SK-MEL-5 (cell line): Measurements from ENCODE around the gene CPN2. TPM values are rescaled to one million over a fixed set of nuclear protein-coding genes. Genes with fewer than 3 reads are reported as not detected.

Experiments
- DNase-seq: peaks from one replicate; pipeline ENCODE4 v3.0.0-alpha.2; 2016; ENCODE audit warnings: low read depth, low spot score
- in situ Hi-C: cut with HindIII; loops from 2 replicates; pipeline ENCODE4 v1.10.0; 2016; ENCODE audit warnings: low sequenced_read_pairs, high pct_unique_total_duplicates, low pct_unique_long_range_greater_than_20kb
- total RNA-seq: library from RNA; depleted of rRNA; stranded (reverse); fragments of >200 nt; shearing (Covaris generic); gene quantifications from 2 replicates; pipeline ENCODE4 v1.2.3, GENCODE V29; 2014; rRNA removed

CPN2 gene
- total RNA-seq, 1 experiment from 2014 or later: not detected

DNA sequence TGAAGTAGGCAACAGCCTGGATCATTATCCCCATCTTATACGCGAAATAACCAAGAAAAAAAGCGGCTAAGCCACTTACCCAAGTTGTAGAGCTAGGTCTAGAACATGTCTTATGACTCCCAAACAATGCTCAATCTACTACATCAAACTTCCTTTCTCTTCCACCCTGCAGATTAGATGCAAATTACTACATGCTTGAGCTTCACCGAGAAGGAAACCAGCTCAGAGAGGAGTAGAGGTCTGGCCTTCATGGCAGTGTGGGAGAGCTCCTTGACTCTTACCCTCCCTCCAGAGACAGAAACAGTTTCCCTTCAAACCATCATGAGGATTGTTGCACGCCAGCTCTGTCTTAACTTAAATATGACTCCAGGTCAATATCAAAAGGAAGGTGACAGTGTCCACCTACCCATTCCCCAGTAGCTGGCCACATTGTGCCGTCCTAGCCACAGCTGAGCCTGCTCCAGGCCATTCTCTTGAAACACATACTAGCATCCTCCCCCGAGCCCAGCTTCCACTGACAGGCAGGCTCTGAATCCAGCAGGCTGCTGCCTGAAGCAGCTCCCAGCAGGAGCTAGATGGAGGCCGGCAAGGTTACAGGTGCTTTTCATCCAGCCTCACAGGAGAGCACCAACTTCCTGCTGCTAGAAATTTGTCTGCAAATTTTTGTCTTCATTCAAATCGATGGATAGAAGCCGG lies 56.8 kb downstream of the CPN2 start:
- in situ Hi-C loops: no loop called here

DNA sequence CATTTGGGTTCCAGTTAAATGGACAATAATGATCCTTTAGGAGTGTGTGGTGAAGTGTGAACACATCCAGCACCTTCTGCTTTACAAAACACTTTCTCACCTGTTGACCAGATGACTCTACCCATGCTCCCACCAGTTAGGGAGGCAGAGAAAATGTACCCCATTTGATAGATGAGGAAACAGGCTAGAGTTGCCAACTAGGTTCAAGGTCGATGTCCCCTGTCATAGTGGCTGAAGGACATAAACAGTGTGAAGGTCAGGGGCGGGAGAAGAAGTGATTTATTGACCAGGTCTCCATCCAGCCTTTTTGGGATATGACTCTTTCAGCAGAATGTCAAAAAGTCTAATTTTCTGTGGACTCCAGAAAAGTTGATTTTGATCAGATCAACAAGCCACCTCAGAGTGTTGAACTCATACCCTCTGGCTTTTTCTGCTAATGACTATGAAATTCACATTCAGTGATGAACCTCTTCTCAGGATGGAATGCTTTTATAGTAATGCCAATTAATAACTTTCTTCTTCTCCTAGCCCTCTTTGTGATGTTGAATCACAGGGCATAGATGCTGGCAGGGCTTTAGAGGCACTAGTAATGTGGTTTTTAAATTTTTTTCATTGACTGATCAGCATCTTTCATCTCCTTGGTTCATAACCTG lies 57.5 kb downstream of the CPN2 start:
- in situ Hi-C loops: no loop called here
- no peak for DNase-seq

More for the DNA sequence above, 56.8 kb downstream of the CPN2 start:
- no peak for DNase-seq

DNA sequence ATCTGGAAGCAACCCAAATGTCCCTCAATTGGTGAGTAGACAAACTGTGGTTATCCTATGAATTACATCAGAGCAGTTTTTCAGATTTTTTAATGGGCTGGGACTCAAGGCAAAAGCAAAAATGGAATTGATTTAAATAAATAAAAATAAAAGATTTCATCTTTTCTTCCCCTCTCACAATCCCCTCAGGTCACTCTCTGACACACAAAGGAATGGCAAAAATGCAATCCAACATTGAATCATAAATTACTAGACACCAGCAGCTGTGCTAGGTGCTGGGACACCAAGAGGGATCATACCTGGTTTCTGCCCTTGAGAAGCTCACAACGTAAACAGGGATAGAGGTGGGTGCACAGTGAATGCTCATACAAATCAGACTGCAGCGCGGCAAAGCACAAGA lies 58.8 kb downstream of the CPN2 start:
- in situ Hi-C loops: no loop called here
- DNase-seq: no peak

Other genes starting within 250 kb of the CPN2 start
- 42.3 and 49.0 TPM in 2 replicates for gene HES1, start 215.2 kb downstream of the CPN2 start, total RNA-seq
- gene LRRC15, start 18.4 kb upstream of the CPN2 start, total RNA-seq: 0.05 TPM in 1 of 2 replicates, not detected in the other
- not detected in 2 replicates for gene GP5, start 47.9 kb upstream of the CPN2 start, total RNA-seq
- gene ATP13A3, start 135.7 kb upstream of the CPN2 start, total RNA-seq: 95.1 and 102 TPM in 2 replicates